Prostate gland (tissue), 2 donors: ENCODE results near the gene FZD10. TPM values are rescaled to one million over a fixed set of nuclear protein-coding genes. Genes with fewer than 3 reads are reported as not detected.

ENCODE experiments used
- DNase-seq: peaks from one replicate; pipeline ENCODE4 v3.0.0-alpha.2; 2019; ENCODE audit warnings: low spot score
- H3K27ac ChIP-seq, 2 donors: fragments of 200-600 bp; sonication (generic); 2 replicates each; pipeline ENCODE4 v1.5.1; 2017 to 2019
- H3K27me3 ChIP-seq: fragments of 200-600 bp; sonication (generic); replicated peaks from 2 replicates; pipeline ENCODE4 v1.5.1; 2019; ENCODE audit not compliant: insufficient read depth
- H3K36me3 ChIP-seq, 2 donors: fragments of 200-600 bp; sonication (generic); 1 replicate in 1 of 2; 2 replicates in 1 of 2; pipeline versions ENCODE4 v1.5.1 to v1.8.1; 2017 to 2019
- H3K4me1 ChIP-seq: fragments of 200-600 bp; sonication (generic); replicated peaks from 2 replicates; pipeline ENCODE4 v1.5.1; 2019
- H3K4me3 ChIP-seq, 2 donors: fragments of 200-600 bp; sonication (generic); 2 replicates each; pipeline ENCODE4 v1.5.1; 2017 to 2019
- H3K9me3 ChIP-seq: fragments of 200-600 bp; sonication (generic); 2 replicates; pipeline ENCODE4 v1.5.1; 2017
- POLR2A ChIP-seq: fragments of 450-650 bp; IDR thresholded peaks from one replicate; pipeline ENCODE4 v1.6.1; 2016; ENCODE audit warnings: antibody characterized with exemption, mild to moderate bottlenecking
- POLR2AphosphoS5 ChIP-seq: sonication (generic); formaldehyde crosslinking; IDR thresholded peaks from one replicate; pipeline ENCODE4 v1.6.1; 2017; ENCODE audit warnings: antibody characterized with exemption
- WGBS: methylation state at CpG from one replicate; pipeline ENCODE4 v1.1.5; 2018; 5-methylcytosine and 5-hydroxymethylcytosine counted together
- intact Hi-C: fragments of 100-400 bp; cut with DNase I; formaldehyde crosslinking; loops from one replicate; pipeline ENCODE4 v1.14.2; 2022
- total RNA-seq, 2 donors: library from RNA; depleted of rRNA; stranded (reverse); fragments of >200 nt; gene quantifications; one replicate each; pipeline ENCODE4 v1.1.0, GENCODE V29; 2016
- TF ChIP-seq, protein P1 (sequence below), 4 experiments: fragments of 200-600 bp in 2 of 4; fragments of 450-650 bp in 2 of 4; sonication (generic) in 2 of 4; IDR thresholded peaks; 1 replicate in 3 of 4; 2 replicates in 1 of 4; pipeline ENCODE4 v1.5.1; 2016 to 2019; ENCODE audit warnings: antibody characterized with exemption in 4 of 4, mild to moderate bottlenecking in 2 of 4, moderate library complexity in 2 of 4

Gene FZD10, protein sequence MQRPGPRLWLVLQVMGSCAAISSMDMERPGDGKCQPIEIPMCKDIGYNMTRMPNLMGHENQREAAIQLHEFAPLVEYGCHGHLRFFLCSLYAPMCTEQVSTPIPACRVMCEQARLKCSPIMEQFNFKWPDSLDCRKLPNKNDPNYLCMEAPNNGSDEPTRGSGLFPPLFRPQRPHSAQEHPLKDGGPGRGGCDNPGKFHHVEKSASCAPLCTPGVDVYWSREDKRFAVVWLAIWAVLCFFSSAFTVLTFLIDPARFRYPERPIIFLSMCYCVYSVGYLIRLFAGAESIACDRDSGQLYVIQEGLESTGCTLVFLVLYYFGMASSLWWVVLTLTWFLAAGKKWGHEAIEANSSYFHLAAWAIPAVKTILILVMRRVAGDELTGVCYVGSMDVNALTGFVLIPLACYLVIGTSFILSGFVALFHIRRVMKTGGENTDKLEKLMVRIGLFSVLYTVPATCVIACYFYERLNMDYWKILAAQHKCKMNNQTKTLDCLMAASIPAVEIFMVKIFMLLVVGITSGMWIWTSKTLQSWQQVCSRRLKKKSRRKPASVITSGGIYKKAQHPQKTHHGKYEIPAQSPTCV
- 10 to 100 TPM in 1 of 2 donors, 1 to 10 TPM in 1; 1.5 to 11.8 TPM for total RNA-seq

DNA sequence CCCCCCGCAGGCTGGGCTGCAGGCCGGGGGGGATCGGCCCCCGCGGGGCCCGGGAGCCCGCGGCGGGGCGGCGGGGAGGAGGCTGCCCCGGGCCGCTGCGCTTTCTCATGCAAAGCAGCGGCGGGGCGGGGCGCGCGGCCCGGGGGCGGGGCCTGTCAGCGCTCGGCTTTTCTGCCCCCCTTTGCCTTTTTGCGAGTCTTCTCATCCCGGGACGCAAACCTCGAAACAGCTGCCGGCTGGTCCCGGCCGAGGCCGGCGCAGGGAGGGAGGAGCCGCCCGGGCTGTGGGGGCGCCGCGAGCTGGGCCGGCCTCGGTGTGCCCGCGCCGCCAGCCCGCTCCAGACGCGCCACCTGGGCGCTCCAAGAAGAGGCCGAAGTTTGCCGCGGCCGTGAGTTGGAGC, at the start of gene FZD10:
Gene FZD10, plus strand, starts transcription at position 198 of the 400 bp plus-strand sequence. CDS start 479 bp downstream, outside the sequence.
- intact Hi-C loops: no loop called here
- H3K9me3 ChIP-seq: no peaks in the 10 kb centered on the region
- peak within 1 kb of the TSS; percentile 64 to 80 for H3K27ac ChIP-seq
- TF ChIP-seq POLR2AphosphoS5 (peak; percentile 34), POLR2A (peak; percentile 47)
- TF ChIP-seq, protein P1, sequence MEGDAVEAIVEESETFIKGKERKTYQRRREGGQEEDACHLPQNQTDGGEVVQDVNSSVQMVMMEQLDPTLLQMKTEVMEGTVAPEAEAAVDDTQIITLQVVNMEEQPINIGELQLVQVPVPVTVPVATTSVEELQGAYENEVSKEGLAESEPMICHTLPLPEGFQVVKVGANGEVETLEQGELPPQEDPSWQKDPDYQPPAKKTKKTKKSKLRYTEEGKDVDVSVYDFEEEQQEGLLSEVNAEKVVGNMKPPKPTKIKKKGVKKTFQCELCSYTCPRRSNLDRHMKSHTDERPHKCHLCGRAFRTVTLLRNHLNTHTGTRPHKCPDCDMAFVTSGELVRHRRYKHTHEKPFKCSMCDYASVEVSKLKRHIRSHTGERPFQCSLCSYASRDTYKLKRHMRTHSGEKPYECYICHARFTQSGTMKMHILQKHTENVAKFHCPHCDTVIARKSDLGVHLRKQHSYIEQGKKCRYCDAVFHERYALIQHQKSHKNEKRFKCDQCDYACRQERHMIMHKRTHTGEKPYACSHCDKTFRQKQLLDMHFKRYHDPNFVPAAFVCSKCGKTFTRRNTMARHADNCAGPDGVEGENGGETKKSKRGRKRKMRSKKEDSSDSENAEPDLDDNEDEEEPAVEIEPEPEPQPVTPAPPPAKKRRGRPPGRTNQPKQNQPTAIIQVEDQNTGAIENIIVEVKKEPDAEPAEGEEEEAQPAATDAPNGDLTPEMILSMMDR (IDR thresholded peaks at IDR 0.05): no peak
- under 1% methylated on average over 33 of the region's 51 CpGs for WGBS
- peak; percentile 75 for DNase-seq
- no peaks in the 10 kb centered on the region for H3K4me1 ChIP-seq
- H3K4me3 ChIP-seq: peak within 1 kb of the TSS; percentile 35 to 45
- H3K36me3 ChIP-seq: no peaks in the 10 kb centered on the region
- H3K27me3 ChIP-seq: peaks cover 7% of the 10 kb centered on the region

DNA sequence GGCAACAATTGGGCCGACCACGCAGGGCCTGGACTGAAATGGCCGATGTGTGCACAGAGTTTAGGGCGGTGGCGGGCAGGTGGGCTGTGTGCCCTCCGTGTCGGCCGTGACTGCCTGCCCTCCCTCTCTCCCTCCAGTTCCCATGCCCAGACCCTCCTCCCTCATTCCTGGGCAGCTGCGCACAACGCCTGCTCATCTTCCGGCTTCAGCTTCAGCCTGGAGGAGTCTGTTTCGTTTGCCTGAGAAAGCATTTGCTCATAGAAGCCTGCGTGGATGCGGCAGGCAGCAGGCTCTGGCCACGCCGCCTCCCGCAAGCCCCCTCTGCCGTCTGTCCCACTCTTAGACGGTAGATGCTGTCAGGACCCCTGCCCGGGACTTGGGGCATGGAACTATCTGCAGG, 47.3 kb upstream of the FZD10 start:
- H3K27me3 ChIP-seq: no peaks in the 10 kb centered on the region
- intact Hi-C loops: no loop called here
- 77% methylated on average over 20 of the region's 20 CpGs for WGBS
- H3K4me1 ChIP-seq: no peaks in the 10 kb centered on the region
- no peaks in the 10 kb centered on the region for H3K36me3 ChIP-seq
- DNase-seq: no peak
- no peak overlapping the region for H3K4me3 ChIP-seq
- no peak overlapping the region for H3K27ac ChIP-seq
- TF ChIP-seq, protein P1 (IDR thresholded peaks at IDR 0.05): no peak
- TF ChIP-seq POLR2AphosphoS5 (no peak), POLR2A (no peak)
- no peaks in the 10 kb centered on the region for H3K9me3 ChIP-seq

DNA sequence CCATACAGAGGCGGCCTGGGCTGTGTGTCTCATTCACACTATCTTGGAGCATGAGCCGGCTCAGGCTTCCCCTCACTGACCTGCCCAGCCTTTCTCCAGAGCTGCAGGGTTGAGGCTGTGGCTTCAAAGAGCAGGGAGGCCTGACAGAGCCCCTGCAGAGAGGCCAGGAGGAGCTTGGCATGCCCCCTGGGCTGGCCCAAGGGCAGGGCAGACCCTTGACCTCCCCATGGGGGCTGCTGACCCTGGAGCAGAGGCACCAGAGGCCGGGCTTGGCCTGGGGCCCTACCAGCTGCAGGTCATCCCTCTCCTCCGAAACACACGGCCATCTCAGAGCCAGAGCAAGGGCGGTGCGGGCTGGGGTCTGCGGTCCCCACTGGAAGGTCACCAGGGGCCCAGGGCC, 46.6 kb upstream of the FZD10 start:
- DNase-seq: no peak
- Histone ChIP-seq H3K4me3 (no peak overlapping the region), H3K27ac (no peak overlapping the region), H3K9me3 (no peaks in the 10 kb centered on the region), H3K36me3 (no peaks in the 10 kb centered on the region), H3K27me3 (no peaks in the 10 kb centered on the region), H3K4me1 (no peaks in the 10 kb centered on the region)
- intact Hi-C loops: no loop called here
- WGBS: 92% methylated on average over 8 of the region's 8 CpGs
- TF ChIP-seq, protein P1 (IDR thresholded peaks at IDR 0.05): no peak
- TF ChIP-seq POLR2AphosphoS5 (no peak), POLR2A (no peak)

DNA sequence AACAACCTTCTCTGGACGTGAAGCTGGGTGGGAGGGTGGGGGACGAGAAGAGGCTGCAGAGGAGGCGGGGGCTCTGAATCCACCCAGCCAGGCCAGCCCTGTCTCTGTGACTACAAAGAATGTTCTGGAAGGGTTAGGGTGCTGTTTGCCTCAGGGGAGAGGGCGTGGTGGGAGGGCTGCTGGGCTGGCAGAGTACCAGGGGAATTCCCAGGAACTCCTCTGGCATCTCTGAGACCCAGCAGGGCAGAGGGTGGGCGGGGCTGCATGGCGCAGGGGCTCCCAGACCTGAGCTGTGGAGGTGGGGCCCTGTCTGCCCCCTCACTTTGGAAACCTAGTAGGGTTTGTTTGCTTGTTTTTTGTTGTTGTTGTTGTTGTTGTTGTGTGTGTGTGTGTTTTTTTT, 45.5 kb upstream of the FZD10 start:
- Histone ChIP-seq H3K9me3 (no peaks in the 10 kb centered on the region), H3K27me3 (no peaks in the 10 kb centered on the region), H3K36me3 (no peaks in the 10 kb centered on the region), H3K4me3 (no peak overlapping the region), H3K4me1 (no peaks in the 10 kb centered on the region), H3K27ac (no peak overlapping the region)
- TF ChIP-seq POLR2AphosphoS5 (no peak), POLR2A (no peak)
- TF ChIP-seq, protein P1 (IDR thresholded peaks at IDR 0.05): no peak
- WGBS: 56% methylated on average over 6 of the region's 6 CpGs
- intact Hi-C loops: no loop called here
- DNase-seq: no peak

DNA sequence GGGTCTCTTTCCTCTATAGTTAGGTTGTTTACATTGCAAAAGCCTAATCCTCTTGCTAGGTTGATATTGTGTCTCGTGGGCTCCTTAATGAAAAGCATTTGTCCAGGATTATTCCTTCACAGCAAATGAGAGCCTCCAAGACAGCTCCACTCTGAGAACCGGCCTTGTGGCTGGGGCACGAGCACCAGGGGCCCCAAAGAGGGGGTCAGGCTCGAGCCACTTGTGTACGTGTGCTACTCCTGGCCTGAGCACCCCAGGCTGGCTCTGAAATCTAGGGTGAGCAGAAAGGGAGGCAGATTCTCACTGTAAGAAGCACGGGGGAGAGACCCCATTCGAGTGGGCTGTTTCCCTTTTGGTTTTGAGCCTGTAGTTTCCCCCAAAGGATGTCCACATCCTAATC, 45.0 kb upstream of the FZD10 start:
- TF ChIP-seq, protein P1 (IDR thresholded peaks at IDR 0.05): no peak
- TF ChIP-seq POLR2A: no peak
- no peak for TF ChIP-seq POLR2AphosphoS5
- WGBS: 75% methylated on average over 7 of the region's 7 CpGs
- Histone ChIP-seq H3K36me3 (no peaks in the 10 kb centered on the region), H3K4me3 (no peak overlapping the region), H3K27me3 (no peaks in the 10 kb centered on the region), H3K27ac (no peak overlapping the region), H3K9me3 (no peaks in the 10 kb centered on the region), H3K4me1 (no peaks in the 10 kb centered on the region)
- DNase-seq: no peak
- intact Hi-C loops: no loop called here
